HCT116 (cell line): ENCODE data around the gene GALNT15. TPM values are rescaled to one million over a fixed set of nuclear protein-coding genes. Genes with fewer than 3 reads are reported as not detected.

Experiments
- ATAC-seq: fragments of 200-7000 bp; cut with Tn5 transposase; 2 replicates; pipeline ENCODE4 v1.9.1; 2020; ENCODE audit warnings: mild to moderate bottlenecking, moderate library complexity
- BruUV-seq: library from RNA; stranded (reverse); fragments of 400-500 nt; replicated peaks from 2 replicates; lab custom pipeline; 2021; lab: Mats Ljungman, UMichigan
- CTCF ChIA-PET: fragments of 300-600 bp; sonication (Branson Sonifier 250); formaldehyde crosslinking; loops from one replicate; lab custom pipeline; 2021; ENCODE audit warnings: antibody characterized with exemption; lab: Charles Lee
- POLR2A ChIA-PET: fragments of 300-600, 350-600 bp; sonication (Branson Sonifier 250); formaldehyde crosslinking; loops from one replicate; lab custom pipeline; 2021; ENCODE audit warnings: antibody characterized with exemption; lab: Charles Lee
- RAD21 ChIA-PET, 2 experiments: fragments of 300-600 bp; sonication (Branson Sonifier 250); formaldehyde crosslinking; loops; one replicate each; lab custom pipeline; 2023; ENCODE audit warnings: low total read pairs in 2 of 2; ENCODE audit not compliant: uncharacterized antibody in 2 of 2, unreplicated experiment in 2 of 2, low non-redundant PET in 1 of 2; lab: Charles Lee
- DNase-seq: peaks from one replicate; pipeline ENCODE4 v3.0.0-alpha.2; 2010; ENCODE audit warnings: low read depth, low spot score
- H2AFZ ChIP-seq: fragments of 200-600 bp; shearing (Covaris generic), sonication (generic); 2 replicates; pipeline ENCODE4 v1.6.1; 2017; ENCODE audit warnings: low read depth, mixed run types, mixed read lengths, antibody characterized with exemption, low read length; ENCODE audit not compliant: poor library complexity, severe bottlenecking
- H3K27ac ChIP-seq: 2 replicates; pipeline ENCODE4 v1.5.1; 2012; ENCODE audit warnings: low read depth, low read length
- H3K27me3 ChIP-seq: fragments of 200-600 bp; sonication (generic); 2 replicates; pipeline ENCODE4 v1.6.1; 2016; ENCODE audit warnings: mixed run types, low read length, mixed read lengths; ENCODE audit not compliant: insufficient read depth
- H3K36me3 ChIP-seq, 2 experiments: fragments of 200-500 bp in 1 of 2; fragments of 200-600 bp in 1 of 2; sonication (Bioruptor generic) in 1 of 2; sonication (generic) in 1 of 2; 2 replicates each; pipeline versions ENCODE4 v1.5.1 to v1.6.1; 2014 to 2016; ENCODE audit warnings: low read length in 2 of 2, inconsistent platforms in 1 of 2, mixed read lengths in 1 of 2, mixed run types in 1 of 2; ENCODE audit not compliant: insufficient read depth in 2 of 2, control insufficient read depth in 1 of 2
- H3K4me1 ChIP-seq, 2 experiments: fragments of 200-600 bp in 1 of 2; sonication (generic) in 1 of 2; 2 replicates each; pipeline versions ENCODE4 v1.5.1 to v1.6.1; 2012 to 2017; ENCODE audit warnings: low read length in 2 of 2, inconsistent platforms in 1 of 2, mild to moderate bottlenecking in 1 of 2, mixed read lengths in 1 of 2, mixed run types in 1 of 2, moderate library complexity in 1 of 2; ENCODE audit not compliant: insufficient read depth in 2 of 2, control insufficient read depth in 1 of 2
- H3K4me2 ChIP-seq: fragments of 200-600 bp; sonication (generic); 2 replicates; pipeline ENCODE4 v1.6.1; 2017; ENCODE audit warnings: mixed run types, low read length, mixed read lengths
- H3K4me3 ChIP-seq, 2 experiments: fragments of 200-600 bp in 1 of 2; sonication (generic) in 1 of 2; replicated peaks in 1 of 2; 2 replicates each; pipeline ENCODE4 v1.5.1; 2011 to 2016; ENCODE audit warnings: low read length in 2 of 2, control low read depth in 1 of 2, low read depth in 1 of 2, mild to moderate bottlenecking in 1 of 2, mixed read lengths in 1 of 2, mixed run types in 1 of 2
- H3K79me2 ChIP-seq: fragments of 200-600 bp; sonication (generic); 2 replicates; pipeline ENCODE4 v1.6.1; 2017; ENCODE audit warnings: mild to moderate bottlenecking, mixed run types, low read length, moderate library complexity, mixed read lengths; ENCODE audit not compliant: insufficient read depth
- H3K9ac ChIP-seq: fragments of 200-600 bp; sonication (generic); 2 replicates; pipeline ENCODE4 v1.6.1; 2016; ENCODE audit warnings: low read length, mixed read lengths
- H3K9me2 ChIP-seq: fragments of 200-600 bp; sonication (generic), shearing (Covaris generic); 2 replicates; pipeline ENCODE4 v1.6.1; 2017; ENCODE audit warnings: mixed run types, mild to moderate bottlenecking, moderate library complexity; ENCODE audit not compliant: insufficient read depth
- H3K9me3 ChIP-seq, 2 experiments: fragments of 200-500 bp in 1 of 2; fragments of 200-600 bp in 1 of 2; sonication (Bioruptor generic) in 1 of 2; sonication (generic) in 1 of 2; 2 replicates each; pipeline ENCODE4 v1.6.1; 2014 to 2017; ENCODE audit warnings: low read length in 2 of 2, mixed read lengths in 2 of 2, inconsistent platforms in 1 of 2, low read depth in 1 of 2, mild to moderate bottlenecking in 1 of 2, mixed run types in 1 of 2, moderate library complexity in 1 of 2; ENCODE audit not compliant: control insufficient read depth in 1 of 2, insufficient read depth in 1 of 2
- H4K20me1 ChIP-seq: fragments of 200-600 bp; sonication (generic), shearing (Covaris generic); 2 replicates; pipeline ENCODE4 v1.6.1; 2017; ENCODE audit warnings: mixed run types, mild to moderate bottlenecking, moderate library complexity; ENCODE audit not compliant: insufficient read depth
- CEBPB ChIP-seq: IDR thresholded peaks from 2 replicates; pipeline ENCODE4 v1.6.1; 2012; ENCODE audit warnings: low read depth
- EGR1 ChIP-seq: IDR thresholded peaks from 2 replicates; pipeline ENCODE4 v1.6.1; 2012; ENCODE audit warnings: low read depth
- ELF1 ChIP-seq: IDR thresholded peaks from 2 replicates; pipeline ENCODE4 v1.6.1; 2012; ENCODE audit warnings: low read depth, borderline replicate concordance
- EZH2 ChIP-seq: fragments of 200-600 bp; sonication (generic); IDR thresholded peaks from 2 replicates; pipeline ENCODE4 v1.6.1; 2017; ENCODE audit warnings: antibody characterized with exemption, mixed run types
- EZH2phosphoT487 ChIP-seq: fragments of 200-600 bp; IDR thresholded peaks from 2 replicates; pipeline ENCODE4 v1.6.1; 2018; ENCODE audit warnings: antibody characterized with exemption, borderline replicate concordance
- FOSL1 ChIP-seq: IDR thresholded peaks from 2 replicates; pipeline ENCODE4 v1.6.1; 2012; ENCODE audit warnings: low read depth
- JUND ChIP-seq: IDR thresholded peaks from 2 replicates; pipeline ENCODE4 v1.6.1; 2012
- POLR2A ChIP-seq: IDR thresholded peaks from 2 replicates; pipeline ENCODE4 v1.7.0; 2011; ENCODE audit warnings: borderline replicate concordance; ENCODE audit not compliant: insufficient read depth, insufficient read length; ENCODE audit errors: extremely low read depth
- POLR2AphosphoS5 ChIP-seq: IDR thresholded peaks from 2 replicates; pipeline ENCODE4 v1.6.1; 2011; ENCODE audit warnings: mild to moderate bottlenecking, low read depth, low read length, moderate library complexity
- RAD21 ChIP-seq: IDR thresholded peaks from 2 replicates; pipeline ENCODE4 v1.6.1; 2012; ENCODE audit warnings: low read depth, mild to moderate bottlenecking
- SIN3A ChIP-seq: IDR thresholded peaks from 2 replicates; pipeline ENCODE4 v1.6.1; 2012; ENCODE audit warnings: low read depth
- SP1 ChIP-seq: IDR thresholded peaks from 2 replicates; pipeline ENCODE4 v1.6.1; 2012; ENCODE audit warnings: low read depth
- SRF ChIP-seq: IDR thresholded peaks from 2 replicates; pipeline ENCODE4 v1.6.1; 2012; ENCODE audit warnings: low read depth
- TCF7L2 ChIP-seq: IDR thresholded peaks from 2 replicates; pipeline ENCODE4 v1.7.0; 2011; ENCODE audit warnings: borderline replicate concordance, inconsistent platforms; ENCODE audit not compliant: insufficient read depth, insufficient read length; ENCODE audit errors: extremely low read depth
- YY1 ChIP-seq: IDR thresholded peaks from 2 replicates; pipeline ENCODE4 v1.6.1; 2011; ENCODE audit warnings: low read length, low read depth, moderate library complexity, mild to moderate bottlenecking; ENCODE audit not compliant: insufficient replicate concordance; ENCODE audit errors: extremely low read depth
- ZFX ChIP-seq: fragments of 450-650 bp; IDR thresholded peaks from 2 replicates; pipeline ENCODE4 v1.6.1; 2017
- ZNF274 ChIP-seq: fragments of 200-500 bp; sonication (Bioruptor generic); IDR thresholded peaks from 2 replicates; pipeline ENCODE4 v1.6.1; 2014; ENCODE audit warnings: mild to moderate bottlenecking, low read depth, low read length, inconsistent platforms
- intact Hi-C: fragments of 100-400 bp; cut with micrococcal nuclease; formaldehyde crosslinking; loops from 2 replicates; pipeline ENCODE4 v1.10.0; 2022
- total RNA-seq: library from RNA; stranded (reverse); gene quantifications from one replicate; pipeline ENCODE4 v1.2.1, GENCODE V29; 2021; ENCODE audit not compliant: unreplicated experiment
- TF ChIP-seq, protein P1 (sequence below): IDR thresholded peaks from 2 replicates; pipeline ENCODE4 v1.6.1; 2012
- TF ChIP-seq, protein P2 (sequence below): IDR thresholded peaks from 2 replicates; pipeline ENCODE4 v1.6.1; 2011; ENCODE audit warnings: mild to moderate bottlenecking, low read length, moderate library complexity; ENCODE audit not compliant: insufficient replicate concordance; ENCODE audit errors: extremely low read depth

The GALNT15 gene
- total RNA-seq, 1 experiment from 2014 or later, result 0.05 TPM

DNA sequence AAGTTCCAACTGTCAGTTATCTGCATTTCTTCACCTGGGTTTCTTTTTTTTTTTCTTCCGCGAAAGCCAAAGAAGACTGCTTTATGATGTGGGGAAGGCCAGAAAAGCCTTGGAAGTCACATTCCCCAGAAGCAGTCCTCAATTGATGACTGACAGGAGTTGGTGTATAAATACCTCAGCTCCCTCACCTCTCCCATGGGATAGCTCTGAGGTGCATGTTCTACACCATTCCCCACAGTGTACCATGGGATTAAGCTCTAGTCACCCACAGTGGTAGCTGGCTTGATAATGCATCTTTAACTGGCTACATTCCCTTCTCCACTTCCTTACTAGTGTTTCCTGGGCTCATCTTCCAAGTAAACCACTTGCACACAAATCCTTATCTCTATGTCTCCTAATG is 59.8 kb downstream of the GALNT15 start:
- RAD21 ChIA-PET, result no interaction called here
- no peak for ATAC-seq
- BruUV-seq, result no TSS peak

DNA sequence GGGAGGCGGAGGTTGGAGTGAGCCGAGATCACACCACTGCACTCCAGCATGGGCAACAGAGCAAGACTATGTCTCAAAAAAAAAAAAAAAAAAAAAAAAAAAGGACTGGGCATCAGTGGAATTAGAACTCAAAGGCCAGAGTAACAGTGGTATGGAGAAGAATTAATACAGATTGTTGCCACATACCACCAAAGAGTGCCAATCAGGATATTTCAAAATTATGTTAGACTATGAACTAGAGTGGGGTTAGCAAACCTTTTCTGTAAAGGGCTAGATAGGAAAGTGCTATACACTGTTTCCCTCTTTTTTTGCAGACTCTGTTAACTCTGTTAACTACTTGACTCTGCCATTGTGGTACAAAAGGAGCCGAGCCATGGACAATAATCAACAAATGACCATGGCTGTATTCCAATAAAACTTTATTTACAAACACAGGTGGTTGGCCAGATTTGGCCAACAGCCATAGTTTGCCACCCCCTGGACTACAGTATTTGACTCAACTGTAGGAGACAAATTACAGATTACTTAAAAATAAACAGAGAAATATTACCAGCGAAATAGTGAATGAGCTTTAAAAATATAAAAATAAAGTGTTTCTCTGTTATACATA is 61.7 kb downstream of the GALNT15 start:
- intact Hi-C loops, result no loop called here

More for the DNA sequence above, 59.8 kb downstream of the GALNT15 start:
- no peak overlapping the region for H3K9ac ChIP-seq
- H3K27ac ChIP-seq, result no peak overlapping the region
- no peaks in the 10 kb centered on the region for H3K79me2 ChIP-seq
- POLR2A ChIA-PET, result no interaction called here
- H3K9me2 ChIP-seq, result no peaks in the 10 kb centered on the region
- no peaks in the 10 kb centered on the region for H4K20me1 ChIP-seq
- CTCF ChIA-PET, result interaction anchor here (0.8 kb wide), 1 partner anchor 34 kb away, joined by 4 read pairs; no protein-coding TSS in a partner anchor
- TF ChIP-seq ZFX (no peak), POLR2A (no peak), YY1 (no peak), POLR2AphosphoS5 (no peak), JUND (no peak), EGR1 (no peak), CEBPB (no peak), SRF (no peak), SIN3A (no peak), ELF1 (no peak)
- TF ChIP-seq, protein P1, sequence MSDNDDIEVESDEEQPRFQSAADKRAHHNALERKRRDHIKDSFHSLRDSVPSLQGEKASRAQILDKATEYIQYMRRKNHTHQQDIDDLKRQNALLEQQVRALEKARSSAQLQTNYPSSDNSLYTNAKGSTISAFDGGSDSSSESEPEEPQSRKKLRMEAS, result no peak
- DNase-seq, result no peak
- intact Hi-C loops, result no loop called here
- H2AFZ ChIP-seq, result no peak overlapping the region
- H3K4me2 ChIP-seq, result no peak overlapping the region
- no peak overlapping the region for H3K4me3 ChIP-seq
- H3K9me3 ChIP-seq, result no peaks in the 10 kb centered on the region
- no peaks in the 10 kb centered on the region for H3K4me1 ChIP-seq
- no peaks in the 10 kb centered on the region for H3K36me3 ChIP-seq
- H3K27me3 ChIP-seq, result no peaks in the 10 kb centered on the region

More for the DNA sequence above, 61.7 kb downstream of the GALNT15 start:
- no peak overlapping the region for H2AFZ ChIP-seq
- ChIA-PET RAD21 (no interaction called here), POLR2A (no interaction called here), CTCF (no interaction called here)
- no peaks in the 10 kb centered on the region for H3K27me3 ChIP-seq
- no peaks in the 10 kb centered on the region for H4K20me1 ChIP-seq
- BruUV-seq, result no TSS peak
- ATAC-seq, result no peak
- H3K36me3 ChIP-seq, result no peaks in the 10 kb centered on the region
- H3K27ac ChIP-seq, result no peak overlapping the region
- H3K9me3 ChIP-seq, result no peaks in the 10 kb centered on the region
- H3K79me2 ChIP-seq, result no peaks in the 10 kb centered on the region
- no peak overlapping the region for H3K4me3 ChIP-seq
- no peak overlapping the region for H3K4me2 ChIP-seq
- no peak for DNase-seq
- H3K9ac ChIP-seq, result no peak overlapping the region
- H3K4me1 ChIP-seq, result peaks cover 0 to 11% of the 10 kb centered on the region in 2 experiments; a peak in 2 of 4 replicates
- TF ChIP-seq ZNF274 (no peak), SIN3A (no peak), RAD21 (no peak), EZH2phosphoT487 (no peak), JUND (no peak), FOSL1 (no peak), SP1 (no peak), EGR1 (no peak), TCF7L2 (no peak), SRF (no peak), CEBPB (no peak), EZH2 (no peak), POLR2AphosphoS5 (no peak)
- TF ChIP-seq, protein P2, sequence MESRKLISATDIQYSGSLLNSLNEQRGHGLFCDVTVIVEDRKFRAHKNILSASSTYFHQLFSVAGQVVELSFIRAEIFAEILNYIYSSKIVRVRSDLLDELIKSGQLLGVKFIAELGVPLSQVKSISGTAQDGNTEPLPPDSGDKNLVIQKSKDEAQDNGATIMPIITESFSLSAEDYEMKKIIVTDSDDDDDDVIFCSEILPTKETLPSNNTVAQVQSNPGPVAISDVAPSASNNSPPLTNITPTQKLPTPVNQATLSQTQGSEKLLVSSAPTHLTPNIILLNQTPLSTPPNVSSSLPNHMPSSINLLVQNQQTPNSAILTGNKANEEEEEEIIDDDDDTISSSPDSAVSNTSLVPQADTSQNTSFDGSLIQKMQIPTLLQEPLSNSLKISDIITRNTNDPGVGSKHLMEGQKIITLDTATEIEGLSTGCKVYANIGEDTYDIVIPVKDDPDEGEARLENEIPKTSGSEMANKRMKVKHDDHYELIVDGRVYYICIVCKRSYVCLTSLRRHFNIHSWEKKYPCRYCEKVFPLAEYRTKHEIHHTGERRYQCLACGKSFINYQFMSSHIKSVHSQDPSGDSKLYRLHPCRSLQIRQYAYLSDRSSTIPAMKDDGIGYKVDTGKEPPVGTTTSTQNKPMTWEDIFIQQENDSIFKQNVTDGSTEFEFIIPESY, result no peak
- TF ChIP-seq, all 23 proteins: peak for 0
- no peaks in the 10 kb centered on the region for H3K9me2 ChIP-seq
